GM10248 (cell line): ENCODE results near the gene IL1R2.

Experiments used
- CTCF ChIA-PET: fragments of 300-600 bp; sonication (Branson Sonifier 250); formaldehyde crosslinking; extraction: SDS; loops from one replicate; lab custom pipeline; 2021; ENCODE audit warnings: antibody characterized with exemption; lab: Yijun Ruan, JAX
- POLR2A ChIA-PET: fragments of 350-650 bp; sonication (Branson Sonifier 250); formaldehyde crosslinking; extraction: SDS; loops from one replicate; lab custom pipeline; 2020; ENCODE audit warnings: antibody characterized with exemption; lab: Yijun Ruan, JAX
- DNase-seq: peaks from one replicate; pipeline ENCODE4 v3.0.0; 2012; ENCODE audit errors: extremely low spot score
- CTCF ChIP-seq: IDR thresholded peaks from 2 replicates; pipeline ENCODE4 v1.5.1; 2012; ENCODE audit warnings: mild to moderate bottlenecking, low read depth; ENCODE audit errors: extremely low read depth, missing control alignments, control extremely low read depth

Gene IL1R2

GRCh38 chr2:102050854-102051391, 59.2 kb downstream of the IL1R2 start:
- ChIA-PET POLR2A (no interaction called here), CTCF (interaction anchor here (0.9 to 2.2 kb wide), 5 partner anchors 11 to 197 kb away, joined by 3 to 9 read pairs (median 4); no protein-coding TSS in a partner anchor)
- no peak for TF ChIP-seq CTCF
- no peak for DNase-seq

GRCh38 chr2:102051692-102052277, 60.0 kb downstream of the IL1R2 start:
- ChIA-PET POLR2A (no interaction called here), CTCF (interaction anchor here (1.5 to 1.6 kb wide), 2 partner anchors 13 to 14 kb away, joined by 4 to 5 read pairs; no protein-coding TSS in a partner anchor)
- no peak for TF ChIP-seq CTCF
- DNase-seq, result no peak

- TF ChIP-seq CTCF, result no peak
- ChIA-PET CTCF (interaction anchor here (1.1 kb wide), 1 partner anchor 169 kb away, joined by 3 read pairs; no protein-coding TSS in a partner anchor), POLR2A (no interaction called here)
- DNase-seq, result no peak
These were observed 60.6 kb downstream of the IL1R2 start for GRCh38 chr2:102052365-102052764.

GRCh38 chr2:102053096-102053495, 61.3 kb downstream of the IL1R2 start:
- no peak for DNase-seq
- ChIA-PET CTCF (interaction anchor here (1.1 kb wide), 1 partner anchor 170 kb away, joined by 3 read pairs; no protein-coding TSS in a partner anchor), POLR2A (no interaction called here)

GRCh38 chr2:102055346-102055990, 63.7 kb downstream of the IL1R2 start:
- TF ChIP-seq CTCF, result no peak
- CTCF ChIA-PET, result interaction anchor here (1.0 to 1.6 kb wide), 4 partner anchors 11 to 35 kb away, joined by 3 to 6 read pairs (median 4); no protein-coding TSS in a partner anchor
- no peak for DNase-seq
- POLR2A ChIA-PET, result no interaction called here

More at GRCh38 chr2:102053096-102053495, 61.3 kb downstream of the IL1R2 start:
- TF ChIP-seq CTCF, result no peak

GRCh38 chr2:102056079-102056581, 64.4 kb downstream of the IL1R2 start:
- ChIA-PET POLR2A (no interaction called here), CTCF (interaction anchor here (1.4 kb wide), 1 partner anchor 23 kb away, joined by 3 read pairs; no protein-coding TSS in a partner anchor)
- DNase-seq, result no peak
- no peak for TF ChIP-seq CTCF
